Breast epithelium (tissue), 3 donors: ENCODE data around the gene PRMT1.

Experiments used
- CTCF ChIP-seq, 3 donors: fragments of 450-650 bp; IDR thresholded peaks; one replicate each; pipeline ENCODE4 v1.5.1; 2016 to 2017; ENCODE audit warnings: antibody characterized with exemption in 3 of 3, mild to moderate bottlenecking in 3 of 3, moderate library complexity in 3 of 3
- POLR2A ChIP-seq: fragments of 450-650 bp; IDR thresholded peaks from one replicate; pipeline ENCODE4 v1.6.1; 2016; ENCODE audit warnings: antibody characterized with exemption, mild to moderate bottlenecking, moderate library complexity

- TF ChIP-seq CTCF (IDR thresholded peaks at IDR 0.05) (no peak), POLR2A (no peak)
Measured at GRCh38 chr19:49662011-49662410, 15.1 kb upstream of the PRMT1 start.
